CD4-positive, alpha-beta T cell treated with Interferon alpha-2 for 1 hour (primary cell): Measurements from ENCODE around the gene GZMH.
"Not testable (repeated sequence)": the region's sequence is repeated elsewhere in the genome, so short reads cannot be mapped to it uniquely, and the experiment has no call there.

ENCODE experiments used
- DNase-seq, 2 donors: peaks; one replicate each; pipeline ENCODE4 v3.0.0-alpha.2; 2020 to 2022

The GZMH gene

GRCh38 chr14:24591004-24591403 is 18.5 kb downstream of the GZMH start:
- not testable (repeated sequence) for DNase-seq

DNA sequence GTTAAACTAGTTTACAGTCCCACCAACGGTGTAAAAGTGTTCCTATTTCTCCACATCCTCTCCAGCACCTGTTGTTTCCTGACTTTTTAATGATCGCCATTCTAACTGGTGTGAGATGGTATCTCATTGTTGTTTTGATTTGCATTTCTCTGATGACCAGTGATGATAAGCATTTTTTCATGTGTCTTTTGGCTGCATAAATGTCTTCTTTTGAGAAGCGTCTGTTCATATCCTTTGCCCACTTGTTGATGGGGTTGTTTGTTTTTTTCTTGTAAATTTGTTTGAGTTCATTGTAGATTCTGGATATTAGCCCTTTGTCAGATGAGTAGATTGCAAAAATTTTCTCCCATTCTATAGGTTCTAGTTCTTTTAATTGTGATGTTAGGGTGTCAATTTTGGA is 25.1 kb downstream of the GZMH start:
- not testable (repeated sequence) for DNase-seq

DNA sequence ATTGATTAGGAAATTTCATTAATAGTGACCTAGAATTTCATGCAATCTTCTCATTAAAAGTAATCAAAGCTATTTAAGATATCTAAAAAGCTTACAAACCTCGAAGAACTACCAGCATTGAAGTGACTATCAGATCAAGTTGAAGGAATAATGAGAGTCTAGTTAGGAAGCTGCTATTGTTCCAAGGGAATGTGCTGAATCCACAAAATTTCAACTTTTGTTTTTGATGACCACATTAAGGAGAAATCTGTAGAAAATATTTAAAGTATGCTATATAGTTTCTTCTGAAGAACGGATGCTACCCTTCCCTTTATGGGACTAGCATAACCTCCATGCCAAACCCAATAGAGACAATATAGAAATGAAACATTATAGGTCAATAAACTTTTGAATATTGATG is 30.9 kb downstream of the GZMH start:
- DNase-seq: no peak

- DNase-seq: no peak
These were observed 32.7 kb downstream of the GZMH start for GRCh38 chr14:24576771-24577170.

DNA sequence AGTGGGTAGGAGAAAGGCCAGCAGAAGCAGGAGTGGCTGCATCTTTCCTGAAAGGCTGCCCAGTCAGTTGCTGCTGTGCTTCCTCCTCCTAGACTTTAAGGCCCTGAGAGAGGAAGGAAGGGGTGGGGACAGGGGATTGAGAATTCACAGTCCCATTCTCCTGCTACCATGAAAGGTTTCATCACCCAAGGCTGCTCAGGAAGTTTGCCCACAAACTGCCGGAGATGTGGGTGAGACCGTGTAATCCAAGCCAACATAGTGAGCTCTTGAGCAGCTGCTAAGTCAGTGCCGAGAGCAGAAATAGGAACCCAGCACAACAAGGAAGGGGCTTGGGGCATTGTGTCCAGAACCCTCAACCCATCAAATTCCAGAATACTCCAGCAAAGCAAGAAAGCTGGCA is 33.3 kb downstream of the GZMH start, which contains the start of gene CTSG:
Gene CTSG (minus strand): TSS at position 69 of the 400 bp plus-strand sequence. CDS start 27 bp downstream, at position 42.
- no peak for DNase-seq

DNA sequence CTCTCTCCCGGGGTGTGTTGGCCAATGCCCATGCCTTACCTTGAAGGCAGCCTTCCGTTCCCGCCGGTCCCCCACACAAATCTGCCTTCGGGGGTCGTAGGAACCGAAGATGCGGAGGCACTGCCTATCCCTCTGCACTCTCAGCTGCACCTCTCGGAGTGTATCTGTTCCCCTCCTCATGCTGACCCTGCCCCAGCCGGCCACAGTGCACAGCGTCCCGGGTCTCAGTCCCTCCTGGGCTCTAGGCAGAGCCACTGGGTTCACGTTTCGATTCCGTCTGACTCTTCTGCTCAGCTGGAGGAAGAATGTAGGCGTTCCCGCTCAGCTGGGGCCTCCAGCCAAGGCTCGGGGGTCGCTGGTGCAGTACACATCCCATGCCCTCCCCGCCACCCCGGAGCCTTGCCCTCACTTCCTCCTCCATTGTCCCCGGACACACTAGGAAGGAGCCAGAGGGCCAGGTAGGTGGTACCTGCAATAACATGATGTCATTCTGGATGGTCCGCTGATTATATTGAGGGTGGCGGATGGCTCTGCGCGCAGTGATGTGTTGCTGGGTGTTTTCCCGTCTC is 35.2 kb downstream of the GZMH start:
- no peak for DNase-seq

DNA sequence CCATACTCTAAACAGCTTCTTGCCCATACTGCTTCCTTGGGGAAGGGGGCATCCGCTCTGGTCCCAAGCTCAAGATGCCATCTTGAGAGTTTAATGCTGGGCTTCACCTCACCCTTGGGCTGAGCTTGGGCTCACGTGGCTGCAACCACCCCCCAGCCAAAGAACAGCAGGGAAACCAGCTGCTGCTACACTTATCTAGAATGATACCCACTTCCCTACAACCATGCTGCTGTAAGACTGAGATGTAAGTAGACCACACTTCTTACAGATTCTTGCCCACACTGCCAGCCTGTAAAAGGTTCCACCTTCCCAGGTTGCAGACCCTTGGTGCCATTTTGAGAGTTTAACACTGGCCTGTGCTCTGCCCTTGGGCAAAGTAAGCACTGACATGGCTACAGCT is 43.2 kb downstream of the GZMH start:
- no peak for DNase-seq

DNA sequence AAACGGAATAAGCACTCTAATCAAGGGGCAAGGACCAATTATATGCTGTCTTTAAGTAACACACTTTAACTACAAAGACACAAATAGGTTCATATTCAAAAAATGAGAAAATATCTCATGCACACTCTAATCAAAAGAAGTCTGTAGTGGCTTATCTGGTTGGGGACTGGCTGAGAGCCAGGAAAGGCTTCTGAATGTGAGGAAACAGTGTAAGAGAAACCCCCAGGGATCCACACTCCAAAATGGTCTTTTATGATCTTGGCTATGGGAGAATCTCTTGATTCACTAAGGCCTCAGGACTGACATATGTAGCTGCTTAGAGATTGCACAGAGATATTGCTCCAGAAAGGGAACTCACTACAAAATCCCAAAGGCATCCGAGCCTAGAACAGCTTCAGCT is 43.7 kb downstream of the GZMH start:
- DNase-seq: no peak

- no peak for DNase-seq
These were observed 46.0 kb downstream of the GZMH start for GRCh38 chr14:24563505-24563904.

DNA sequence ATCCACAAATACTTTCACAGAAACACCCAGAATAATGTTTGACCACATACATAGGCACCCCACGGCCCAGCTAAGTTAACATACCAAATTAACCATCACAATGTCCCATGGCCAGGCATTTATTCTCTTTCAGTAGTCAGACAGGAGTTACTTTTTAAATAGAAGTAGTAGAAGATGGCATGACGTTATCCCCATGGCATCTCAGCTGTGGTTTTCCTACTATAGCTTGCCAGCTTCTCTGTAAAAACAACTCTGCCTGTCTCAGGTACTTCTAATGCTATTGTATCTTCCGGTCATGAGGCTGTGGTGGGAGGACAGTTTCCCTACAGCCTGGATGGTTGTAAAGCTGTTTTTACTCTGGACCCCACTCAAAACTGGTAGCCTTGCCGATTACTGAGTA is 52.7 kb downstream of the GZMH start:
- DNase-seq: no peak
